Measurements from ENCODE around the gene SLC35B2.

SLC35B2 gene

DNA sequence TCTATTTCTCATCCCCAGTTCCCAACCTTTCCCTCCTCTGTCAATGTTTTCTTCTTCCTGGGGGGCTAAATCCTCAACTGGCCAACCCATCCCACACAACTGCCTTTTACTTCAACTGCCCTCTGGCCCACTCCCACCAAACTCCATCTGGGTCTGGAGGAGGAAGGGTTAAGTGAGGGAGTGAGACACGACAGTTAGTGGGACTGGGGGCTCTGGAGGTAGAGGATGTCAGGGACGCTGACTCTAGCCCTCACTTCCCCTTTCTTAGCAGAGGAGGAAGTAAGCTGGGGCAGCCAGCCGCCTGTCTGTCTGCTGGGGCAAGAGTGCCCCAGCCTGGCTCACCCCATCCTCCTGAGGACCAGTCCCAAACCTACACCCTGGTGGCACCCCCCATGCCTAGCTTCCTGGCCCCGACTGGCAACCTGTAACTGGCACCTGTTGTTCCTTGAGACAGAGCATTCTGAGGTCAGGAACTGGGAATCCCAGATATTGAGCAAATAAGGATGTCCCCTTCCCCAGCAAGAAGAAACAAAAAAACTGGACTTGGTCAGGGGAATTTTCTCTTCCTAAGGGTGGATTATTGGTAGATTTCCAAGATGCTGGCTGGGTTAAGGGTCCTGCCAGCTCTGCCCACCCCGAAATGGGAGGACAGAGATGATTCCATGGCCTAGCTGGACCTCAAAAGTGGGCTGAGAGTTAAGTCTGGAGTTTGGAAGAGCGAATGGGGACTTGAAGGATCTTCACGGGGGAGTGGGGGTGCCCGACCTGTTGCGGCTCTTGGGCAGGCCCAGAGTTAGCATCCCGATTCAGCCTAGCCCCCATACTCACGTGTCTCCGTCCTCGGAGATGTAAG lies 7.1 kb upstream of the SLC35B2 start:
- Histone ChIP-seq H3K79me1 (ENCODE audit: low read depth, low read length) (peaks cover 2% of the 10 kb centered on the region), H3K9ac (ENCODE audit: low read depth, low read length, poor library complexity) (peak overlapping the region; percentile 84), H2BK5ac (ENCODE audit: low read length) (no peak overlapping the region), H4K8ac (ENCODE audit: low read depth, low read length) (no peak overlapping the region), H3K14ac (ENCODE audit: low read length) (peak overlapping the region; percentile 22), H3K9me3 (replicated peaks in 1 of 2; ENCODE audit: control insufficient read depth in 2 of 2, insufficient read depth in 1 of 2, low read depth in 1 of 2, low read length in 2 of 2) (no peaks in the 10 kb centered on the region), H3K23ac (ENCODE audit: low read depth, low read length, poor library complexity) (peak overlapping the region; percentile 62), H2BK12ac (ENCODE audit: low read length) (no peak overlapping the region), H2BK120ac (ENCODE audit: low read depth, low read length) (no peak overlapping the region), H3K4me3 (ENCODE audit: low read length in 2 of 2) (peak overlapping the region; percentile 81 to 83), H2BK15ac (ENCODE audit: low read length) (peak overlapping the region; percentile 30), H3K18ac (ENCODE audit: low read length) (peak overlapping the region; percentile 87), H4K91ac (ENCODE audit: low read depth, low read length, poor library complexity) (no peak overlapping the region), H3K4me2 (ENCODE audit: insufficient read depth, low read length, poor library complexity, severe bottlenecking) (peak overlapping the region; percentile 90), H3K27ac (replicated peaks; ENCODE audit: low read length) (no peak overlapping the region), H3K36me3 (replicated peaks in 1 of 2; ENCODE audit: control insufficient read depth in 2 of 2, insufficient read depth in 2 of 2, low read length in 2 of 2) (peaks cover 10 to 36% of the 10 kb centered on the region in 2 donors), H3K4ac (ENCODE audit: low read length) (no peak overlapping the region), H3K27me3 (ENCODE audit: control insufficient read depth in 3 of 3, insufficient read depth in 3 of 3, low read depth in 1 of 3, low read length in 3 of 3) (no peaks in the 10 kb centered on the region), H2AK5ac (ENCODE audit: low read depth, low read length) (no peak overlapping the region), H2AFZ (ENCODE audit: low read length) (peak overlapping the region; percentile 90), H3K4me1 (ENCODE audit: control insufficient read depth in 2 of 2, insufficient read depth in 1 of 2, low read depth in 1 of 2, low read length in 2 of 2) (peaks cover 27 to 41% of the 10 kb centered on the region in 2 donors)
- DNase-seq (ENCODE audit: low spot score): no peak
- WGBS, 2 donors (ENCODE audit: extremely low coverage in 2 of 2, insufficient read length in 2 of 2, insufficient replicate concordance in 1 of 2): no CpG with 5 or more reads among the region's 13 CpGs

GRCh38 chr6:44263354-44264100 lies 6.2 kb upstream of the SLC35B2 start:
- Histone ChIP-seq H3K79me1 (ENCODE audit: low read depth, low read length) (peaks cover 2% of the 10 kb centered on the region), H2BK120ac (ENCODE audit: low read depth, low read length) (no peak overlapping the region), H3K27me3 (ENCODE audit: control insufficient read depth in 3 of 3, insufficient read depth in 3 of 3, low read depth in 1 of 3, low read length in 3 of 3) (no peaks in the 10 kb centered on the region), H3K4me1 (ENCODE audit: control insufficient read depth in 2 of 2, insufficient read depth in 1 of 2, low read depth in 1 of 2, low read length in 2 of 2) (peaks cover 20 to 32% of the 10 kb centered on the region in 2 donors), H3K36me3 (replicated peaks in 1 of 2; ENCODE audit: control insufficient read depth in 2 of 2, insufficient read depth in 2 of 2, low read length in 2 of 2) (peaks cover 13 to 44% of the 10 kb centered on the region in 2 donors), H2BK12ac (ENCODE audit: low read length) (no peak overlapping the region), H3K18ac (ENCODE audit: low read length) (no peak overlapping the region), H3K4ac (ENCODE audit: low read length) (no peak overlapping the region), H2AK5ac (ENCODE audit: low read depth, low read length) (peak overlapping the region; percentile 26), H4K8ac (ENCODE audit: low read depth, low read length) (no peak overlapping the region), H2BK15ac (ENCODE audit: low read length) (peak overlapping the region; percentile 17), H3K9me3 (replicated peaks in 1 of 2; ENCODE audit: control insufficient read depth in 2 of 2, insufficient read depth in 1 of 2, low read depth in 1 of 2, low read length in 2 of 2) (no peaks in the 10 kb centered on the region), H3K4me2 (ENCODE audit: insufficient read depth, low read length, poor library complexity, severe bottlenecking) (peak overlapping the region; percentile 90), H3K23ac (ENCODE audit: low read depth, low read length, poor library complexity) (no peak overlapping the region), H2BK5ac (ENCODE audit: low read length) (no peak overlapping the region), H3K14ac (ENCODE audit: low read length) (no peak overlapping the region), H3K27ac (replicated peaks; ENCODE audit: low read length) (no peak overlapping the region), H2AFZ (ENCODE audit: low read length) (no peak overlapping the region), H3K4me3 (ENCODE audit: low read length in 2 of 2) (peak overlapping the region in 1 of 2 donors; percentile 83), H3K9ac (ENCODE audit: low read depth, low read length, poor library complexity) (peak overlapping the region; percentile 60), H4K91ac (ENCODE audit: low read depth, low read length, poor library complexity) (no peak overlapping the region)
- DNase-seq (ENCODE audit: low spot score): no peak
- WGBS, 2 donors (ENCODE audit: extremely low coverage in 2 of 2, insufficient read length in 2 of 2, insufficient replicate concordance in 1 of 2): no CpG with 5 or more reads among the region's 9 CpGs

- Histone ChIP-seq H3K23ac (ENCODE audit: low read depth, low read length, poor library complexity) (no peak overlapping the region), H3K4me1 (ENCODE audit: control insufficient read depth in 2 of 2, insufficient read depth in 1 of 2, low read depth in 1 of 2, low read length in 2 of 2) (peaks cover 17 to 29% of the 10 kb centered on the region in 2 donors), H2BK5ac (ENCODE audit: low read length) (no peak overlapping the region), H3K9ac (ENCODE audit: low read depth, low read length, poor library complexity) (no peak overlapping the region), H2BK120ac (ENCODE audit: low read depth, low read length) (no peak overlapping the region), H3K79me1 (ENCODE audit: low read depth, low read length) (peaks cover 2% of the 10 kb centered on the region), H3K27me3 (ENCODE audit: control insufficient read depth in 3 of 3, insufficient read depth in 3 of 3, low read depth in 1 of 3, low read length in 3 of 3) (no peaks in the 10 kb centered on the region), H2AFZ (ENCODE audit: low read length) (no peak overlapping the region), H2BK15ac (ENCODE audit: low read length) (peak overlapping the region; percentile 17), H3K18ac (ENCODE audit: low read length) (peak overlapping the region; percentile 55), H3K27ac (replicated peaks; ENCODE audit: low read length) (no peak overlapping the region), H2AK5ac (ENCODE audit: low read depth, low read length) (peak overlapping the region; percentile 6), H3K4me2 (ENCODE audit: insufficient read depth, low read length, poor library complexity, severe bottlenecking) (no peak overlapping the region), H3K9me3 (replicated peaks in 1 of 2; ENCODE audit: control insufficient read depth in 2 of 2, insufficient read depth in 1 of 2, low read depth in 1 of 2, low read length in 2 of 2) (no peaks in the 10 kb centered on the region), H3K14ac (ENCODE audit: low read length) (no peak overlapping the region), H4K8ac (ENCODE audit: low read depth, low read length) (no peak overlapping the region), H3K36me3 (replicated peaks in 1 of 2; ENCODE audit: control insufficient read depth in 2 of 2, insufficient read depth in 2 of 2, low read length in 2 of 2) (peaks cover 14 to 49% of the 10 kb centered on the region in 2 donors), H3K4me3 (ENCODE audit: low read length in 2 of 2) (peak overlapping the region in 1 of 2 donors; percentile 83), H4K91ac (ENCODE audit: low read depth, low read length, poor library complexity) (no peak overlapping the region), H3K4ac (ENCODE audit: low read length) (no peak overlapping the region), H2BK12ac (ENCODE audit: low read length) (no peak overlapping the region)
- WGBS, 2 donors (ENCODE audit: extremely low coverage in 2 of 2, insufficient read length in 2 of 2, insufficient replicate concordance in 1 of 2): no CpG with 5 or more reads among the region's 7 CpGs
- no peak for DNase-seq (ENCODE audit: low spot score)
Measured at GRCh38 chr6:44262467-44263353, 5.4 kb upstream of the SLC35B2 start.
